ENCODE results near the gene FBXL5. TPM values are rescaled to one million over a fixed set of nuclear protein-coding genes. Genes with fewer than 3 reads are reported as not detected.
A peak's percentile ranks its signal among the peaks of the same experiment; 100 is the strongest.

Gene FBXL5
- total RNA-seq, 1 donor from 2014 or later: 44.1 TPM

- TF ChIP-seq, protein P1, sequence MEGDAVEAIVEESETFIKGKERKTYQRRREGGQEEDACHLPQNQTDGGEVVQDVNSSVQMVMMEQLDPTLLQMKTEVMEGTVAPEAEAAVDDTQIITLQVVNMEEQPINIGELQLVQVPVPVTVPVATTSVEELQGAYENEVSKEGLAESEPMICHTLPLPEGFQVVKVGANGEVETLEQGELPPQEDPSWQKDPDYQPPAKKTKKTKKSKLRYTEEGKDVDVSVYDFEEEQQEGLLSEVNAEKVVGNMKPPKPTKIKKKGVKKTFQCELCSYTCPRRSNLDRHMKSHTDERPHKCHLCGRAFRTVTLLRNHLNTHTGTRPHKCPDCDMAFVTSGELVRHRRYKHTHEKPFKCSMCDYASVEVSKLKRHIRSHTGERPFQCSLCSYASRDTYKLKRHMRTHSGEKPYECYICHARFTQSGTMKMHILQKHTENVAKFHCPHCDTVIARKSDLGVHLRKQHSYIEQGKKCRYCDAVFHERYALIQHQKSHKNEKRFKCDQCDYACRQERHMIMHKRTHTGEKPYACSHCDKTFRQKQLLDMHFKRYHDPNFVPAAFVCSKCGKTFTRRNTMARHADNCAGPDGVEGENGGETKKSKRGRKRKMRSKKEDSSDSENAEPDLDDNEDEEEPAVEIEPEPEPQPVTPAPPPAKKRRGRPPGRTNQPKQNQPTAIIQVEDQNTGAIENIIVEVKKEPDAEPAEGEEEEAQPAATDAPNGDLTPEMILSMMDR (IDR thresholded peaks at IDR 0.05; ENCODE audit: insufficient read depth, low read length, poor library complexity, severe bottlenecking): no peak
- Histone ChIP-seq H3K27me3 (ENCODE audit: control insufficient read depth, insufficient read depth, low read length) (no peaks in the 10 kb centered on the region), H3K36me3 (ENCODE audit: control insufficient read depth, insufficient read depth, low read length) (no peaks in the 10 kb centered on the region), H3K4me3 (ENCODE audit: low read depth, low read length) (no peak overlapping the region)
- no peak for DNase-seq (ENCODE audit: low read depth)
Measured at GRCh38 chr4:15695729-15696128, 40.6 kb upstream of the FBXL5 start.

GRCh38 chr4:15695240-15695699, 40.1 kb upstream of the FBXL5 start:
- peak; percentile 99 for DNase-seq (ENCODE audit: low read depth)
- Histone ChIP-seq H3K4me3 (ENCODE audit: low read depth, low read length) (no peak overlapping the region), H3K27me3 (ENCODE audit: control insufficient read depth, insufficient read depth, low read length) (no peaks in the 10 kb centered on the region), H3K36me3 (ENCODE audit: control insufficient read depth, insufficient read depth, low read length) (no peaks in the 10 kb centered on the region)
- TF ChIP-seq, protein P1 (IDR thresholded peaks at IDR 0.05; ENCODE audit: insufficient read depth, low read length, poor library complexity, severe bottlenecking): no peak

DNA sequence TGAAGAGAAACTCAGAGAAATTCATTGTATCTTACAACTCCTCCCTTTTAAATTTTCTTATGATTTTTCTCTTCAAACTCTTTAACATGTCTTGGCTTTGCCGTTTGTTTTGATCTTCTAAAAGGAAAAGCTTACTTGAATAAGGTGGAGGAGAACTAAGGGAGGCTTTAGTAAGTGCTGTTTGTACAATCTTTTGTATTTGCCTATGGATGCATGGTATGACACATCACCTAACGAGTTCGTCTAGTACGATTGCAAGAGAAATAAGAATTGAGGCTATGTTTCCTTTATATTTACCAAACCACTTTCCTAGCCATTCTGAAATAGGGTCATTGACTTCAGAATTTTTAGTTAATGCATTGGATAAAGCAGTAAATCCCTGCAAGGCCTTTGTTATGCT, 39.3 kb upstream of the FBXL5 start:
- TF ChIP-seq, protein P1 (IDR thresholded peaks at IDR 0.05; ENCODE audit: insufficient read depth, low read length, poor library complexity, severe bottlenecking): no peak
- Histone ChIP-seq H3K27me3 (ENCODE audit: control insufficient read depth, insufficient read depth, low read length) (no peaks in the 10 kb centered on the region), H3K36me3 (ENCODE audit: control insufficient read depth, insufficient read depth, low read length) (no peaks in the 10 kb centered on the region), H3K4me3 (ENCODE audit: low read depth, low read length) (no peak overlapping the region)
- no peak for DNase-seq (ENCODE audit: low read depth)

DNA sequence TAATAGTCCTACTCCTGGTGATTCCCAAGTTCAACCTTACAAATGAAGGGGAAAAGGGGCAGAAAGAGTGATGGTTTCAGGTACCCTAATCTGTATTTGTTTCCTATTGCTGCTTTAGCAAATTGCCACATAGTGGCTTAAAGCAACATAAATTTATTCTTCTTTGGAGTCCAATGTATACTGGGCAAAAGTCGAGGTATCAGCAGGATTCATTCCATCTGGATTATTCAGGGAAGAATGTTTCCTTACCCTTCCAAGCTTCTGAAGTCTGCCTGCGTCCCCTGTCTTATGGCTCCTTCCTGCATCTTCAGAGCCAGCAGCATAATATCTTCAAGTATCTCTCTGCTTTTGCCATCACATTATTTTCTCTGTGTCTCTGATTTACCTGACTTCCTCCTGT, 37.4 kb upstream of the FBXL5 start:
- H3K36me3 ChIP-seq (ENCODE audit: control insufficient read depth, insufficient read depth, low read length): no peaks in the 10 kb centered on the region
- TF ChIP-seq, protein P1 (IDR thresholded peaks at IDR 0.05; ENCODE audit: insufficient read depth, low read length, poor library complexity, severe bottlenecking): no peak
- H3K4me3 ChIP-seq (ENCODE audit: low read depth, low read length): no peak overlapping the region
- DNase-seq (ENCODE audit: low read depth): no peak
- no peaks in the 10 kb centered on the region for H3K27me3 ChIP-seq (ENCODE audit: control insufficient read depth, insufficient read depth, low read length)

DNA sequence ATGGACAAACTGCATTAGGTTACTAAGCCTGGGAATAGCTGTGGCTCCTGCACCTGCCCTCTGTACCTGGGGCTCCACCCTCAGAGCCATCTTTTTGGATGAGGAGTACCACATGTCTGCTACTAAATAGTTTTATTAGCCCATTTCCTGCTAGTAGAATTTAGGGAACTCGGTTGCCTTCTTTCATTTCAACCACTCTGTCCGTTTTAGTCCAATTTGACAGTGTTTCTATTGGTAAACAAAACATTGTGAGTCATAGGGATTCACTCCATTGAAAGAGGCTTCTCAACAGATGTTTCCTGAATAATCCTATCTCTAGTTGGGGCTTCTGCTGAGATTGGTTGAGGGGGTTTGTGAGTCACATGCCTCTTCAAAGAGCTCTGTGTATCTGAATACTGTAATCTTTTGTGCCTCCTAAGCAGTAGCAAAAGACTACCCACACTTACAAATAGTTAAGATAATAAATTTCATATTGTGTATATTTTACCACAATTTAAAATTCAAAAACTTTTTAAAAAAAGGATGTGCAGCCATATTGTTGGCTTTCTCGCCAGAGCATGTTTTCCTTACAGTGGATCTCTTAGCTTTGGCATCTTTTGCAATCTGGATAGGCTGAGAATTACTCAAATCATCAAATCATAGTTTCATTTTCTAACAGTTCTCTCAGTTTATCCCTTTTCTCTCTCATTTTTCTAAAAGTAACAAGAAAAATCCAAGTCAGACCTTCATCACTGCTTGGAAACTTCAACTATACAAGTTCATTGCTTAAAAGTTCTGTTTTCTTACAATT, 36.4 kb upstream of the FBXL5 start:
- TF ChIP-seq, protein P1 (IDR thresholded peaks at IDR 0.05; ENCODE audit: insufficient read depth, low read length, poor library complexity, severe bottlenecking): no peak
- Histone ChIP-seq H3K27me3 (ENCODE audit: control insufficient read depth, insufficient read depth, low read length) (no peaks in the 10 kb centered on the region), H3K4me3 (ENCODE audit: low read depth, low read length) (no peak overlapping the region), H3K36me3 (ENCODE audit: control insufficient read depth, insufficient read depth, low read length) (no peaks in the 10 kb centered on the region)
- no peak for DNase-seq (ENCODE audit: low read depth)

Measured in kidney epithelial cell (primary cell).